ENCODE measurements around the gene OGA. TPM values are rescaled to one million over a fixed set of nuclear protein-coding genes. Genes with fewer than 3 reads are reported as not detected.
A peak's percentile ranks its signal among the peaks of the same experiment; 100 is the strongest.

The OGA gene
- total RNA-seq, 1 donor from 2014 or later = 104 TPM

GRCh38 chr10:101835362-101835761, 17.1 kb upstream of the OGA start:
- DNase-seq (ENCODE audit: low spot score) = no peak

DNA sequence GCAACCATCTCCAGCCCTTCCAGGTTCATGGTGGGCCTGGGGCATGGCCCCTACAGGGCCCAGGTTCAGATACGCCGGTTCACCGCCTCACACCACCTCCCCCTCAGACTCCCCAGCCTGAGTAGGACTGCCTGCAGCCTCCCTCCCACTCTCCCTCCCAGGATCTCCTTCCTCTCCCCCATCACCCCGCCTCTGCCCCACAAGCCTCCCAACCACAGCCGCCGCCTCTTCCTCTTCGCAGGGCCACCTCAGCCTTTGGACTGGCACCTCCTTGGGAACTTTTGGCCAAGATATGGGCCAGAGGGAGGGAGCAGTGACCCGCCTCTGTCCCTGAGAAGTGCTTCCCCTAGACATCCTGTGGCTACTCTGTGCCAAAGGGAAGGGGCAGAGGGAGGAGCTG, 16.1 kb upstream of the OGA start:
- no peak for DNase-seq (ENCODE audit: low spot score)

GRCh38 chr10:101833466-101833865, 15.2 kb upstream of the OGA start:
- DNase-seq (ENCODE audit: low spot score) = no peak

DNA sequence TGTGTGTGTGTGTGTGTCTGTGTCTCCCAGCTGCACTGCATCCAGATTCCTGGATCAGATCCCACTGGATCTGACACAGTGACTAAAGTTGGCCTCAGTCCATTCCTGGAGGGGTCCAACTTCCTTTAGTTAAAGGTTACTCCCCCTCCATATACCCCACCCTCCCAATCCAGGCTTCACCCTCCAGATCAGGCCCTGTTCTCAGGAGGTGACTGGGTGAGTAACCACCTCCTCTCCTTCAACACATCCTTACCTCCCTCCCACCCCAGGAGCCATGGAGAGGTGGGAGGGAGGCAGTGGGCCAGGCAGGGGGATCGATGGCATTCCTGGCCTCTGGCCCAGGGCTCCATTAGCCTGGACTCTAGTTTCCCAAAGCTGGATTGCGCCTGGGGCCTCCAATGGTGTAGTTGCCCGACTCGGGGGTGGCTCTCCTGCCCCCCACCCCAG, 14.1 kb upstream of the OGA start:
- no peak for DNase-seq (ENCODE audit: low spot score)

GRCh38 chr10:101831169-101831811, 13.0 kb upstream of the OGA start:
- DNase-seq (ENCODE audit: low spot score) = no peak

DNA sequence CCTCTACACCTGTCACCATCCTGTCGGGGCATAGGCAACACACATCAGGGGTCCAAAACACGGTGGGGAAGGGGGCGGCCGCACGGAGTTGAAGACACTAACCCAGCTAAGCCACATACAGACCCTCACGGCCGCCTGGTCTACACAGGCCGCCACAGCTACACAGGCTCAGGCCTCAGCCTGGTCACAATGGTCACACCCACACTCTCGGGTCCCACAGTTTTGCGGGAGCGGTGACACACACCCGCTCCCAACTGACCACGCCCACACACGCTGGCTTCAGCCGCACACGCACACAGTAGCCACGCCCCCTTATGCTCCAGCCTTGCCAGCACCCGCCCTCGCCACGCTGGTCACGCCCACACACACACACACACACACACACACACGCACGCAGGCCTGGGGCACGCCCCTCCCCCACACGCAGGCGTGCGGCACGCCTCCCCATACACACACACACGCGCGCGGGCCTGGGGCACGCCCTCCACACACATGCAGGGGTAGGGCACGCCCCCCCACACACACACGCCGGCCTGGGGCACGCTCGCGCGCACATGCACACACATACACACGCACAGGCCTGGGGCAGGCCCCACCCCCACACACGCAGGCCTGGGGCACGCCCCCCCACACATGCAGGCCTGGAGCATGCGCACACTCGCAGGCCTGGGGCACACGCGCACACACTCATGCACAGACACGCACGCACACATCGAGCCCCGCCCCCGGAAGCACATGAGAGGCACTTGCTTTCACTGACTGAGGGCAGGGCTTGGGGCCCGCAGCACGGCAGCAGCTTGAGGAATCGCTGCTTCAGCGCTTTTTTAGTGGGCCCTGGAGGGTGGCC, 12.3 kb upstream of the OGA start:
- DNase-seq (ENCODE audit: low spot score) = peak; percentile 90

GRCh38 chr10:101829561-101830315, 11.5 kb upstream of the OGA start:
- peak; percentile 37 for DNase-seq (ENCODE audit: low spot score)

- DNase-seq (ENCODE audit: low spot score) = no peak
Measured at GRCh38 chr10:101828766-101829551, 10.7 kb upstream of the OGA start.

DNA sequence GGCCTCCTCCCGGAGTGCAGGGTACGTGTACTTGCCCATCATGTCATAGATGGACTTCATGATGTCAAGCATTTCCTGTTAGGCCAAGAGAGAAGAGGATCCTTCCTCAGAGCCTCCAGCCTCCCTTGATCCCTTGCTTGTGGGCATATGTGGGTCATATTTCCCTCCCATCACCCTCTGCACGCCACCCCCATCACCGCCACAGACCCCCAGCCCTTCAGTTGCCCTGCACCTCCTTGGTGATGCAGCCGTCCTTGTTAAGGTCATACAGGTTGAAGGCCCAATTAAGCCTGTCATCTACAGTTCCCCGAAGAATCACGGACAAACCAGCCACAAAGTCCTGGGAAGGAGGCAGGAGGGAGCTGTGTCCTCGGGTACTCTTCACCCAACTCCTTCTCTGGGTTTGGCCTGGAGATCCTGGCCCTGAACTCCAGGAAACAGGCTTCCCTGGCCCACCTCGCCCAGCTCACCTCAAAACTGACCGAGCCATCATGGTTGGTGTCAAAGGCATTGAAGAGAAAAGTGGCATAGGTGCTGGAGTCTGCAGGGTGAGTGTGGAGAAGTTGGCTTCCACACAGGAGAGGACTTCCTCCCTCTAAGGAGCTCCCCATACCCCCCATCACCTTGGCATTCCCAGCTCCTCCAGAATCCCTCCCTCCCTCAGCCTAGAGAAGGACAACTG, 9.8 kb upstream of the OGA start:
- no peak for DNase-seq (ENCODE audit: low spot score)

DNA sequence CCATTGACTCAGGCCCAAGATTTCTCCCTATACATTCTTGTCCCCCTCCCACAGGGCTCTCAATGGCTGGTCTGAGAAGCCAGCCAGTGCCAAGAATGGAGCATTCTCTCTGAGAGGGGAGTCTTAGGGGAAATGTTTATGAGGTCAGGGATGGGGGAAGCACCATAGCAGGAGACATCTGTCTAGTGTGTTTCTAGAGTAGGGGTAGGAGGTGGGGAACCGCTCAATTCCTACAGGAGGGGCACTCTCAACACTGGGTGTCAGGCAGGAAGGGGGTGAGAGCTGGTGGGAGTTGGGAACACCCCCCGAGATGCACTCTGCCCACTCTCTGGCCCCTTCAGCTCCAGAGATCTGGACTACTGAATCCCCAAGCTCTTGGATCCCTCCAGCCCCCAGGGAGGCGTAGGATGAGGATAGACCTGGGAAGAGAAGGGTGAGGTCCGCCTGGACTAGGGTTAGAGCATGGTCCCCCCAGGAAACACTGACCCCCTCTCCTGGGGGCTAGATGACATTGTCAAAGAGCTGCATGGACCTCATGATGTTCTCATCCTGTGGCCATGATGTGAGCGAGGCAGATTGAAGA, 8.7 kb upstream of the OGA start:
- no peak for DNase-seq (ENCODE audit: low spot score)

GRCh38 chr10:101824736-101825135, 6.5 kb upstream of the OGA start:
- DNase-seq (ENCODE audit: low spot score) = no peak

DNA sequence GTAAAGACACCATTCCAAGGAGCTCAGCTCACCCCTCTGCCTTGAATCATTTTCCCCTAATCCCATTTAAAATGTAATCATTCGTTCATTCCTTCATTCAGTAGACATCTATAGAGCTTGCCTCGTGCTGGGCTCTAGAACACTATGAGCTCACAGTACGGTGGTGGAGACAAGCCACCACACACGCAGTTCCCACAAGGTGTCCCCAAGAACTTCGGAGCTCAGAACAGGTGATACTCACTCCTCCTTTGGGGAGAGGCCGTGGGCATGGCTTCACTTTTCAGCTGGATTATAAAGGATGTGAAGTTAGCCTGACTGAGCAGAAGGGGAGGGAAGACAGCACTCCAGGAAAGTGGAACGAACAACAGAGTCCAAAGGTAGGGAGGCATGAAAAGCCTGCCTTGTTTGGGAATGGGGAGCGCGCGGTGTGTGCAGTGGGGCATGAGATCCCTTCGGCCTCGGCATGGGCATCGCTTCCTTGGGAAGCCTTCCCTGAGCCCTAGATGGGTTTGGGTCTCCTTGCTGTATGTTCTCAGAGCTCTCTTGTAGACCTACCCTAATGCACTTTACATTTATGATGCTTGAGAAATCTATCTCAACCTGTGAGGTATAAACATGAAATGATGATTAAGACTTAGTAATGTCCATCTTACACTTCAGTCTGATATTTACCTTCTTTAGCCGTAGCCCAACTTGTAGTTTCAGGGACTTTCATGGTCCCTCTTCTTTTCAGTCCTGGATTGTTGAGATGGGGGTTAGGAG, 809 bp upstream of the OGA start:
- peak; percentile 28 for DNase-seq (ENCODE audit: low spot score)

DNA sequence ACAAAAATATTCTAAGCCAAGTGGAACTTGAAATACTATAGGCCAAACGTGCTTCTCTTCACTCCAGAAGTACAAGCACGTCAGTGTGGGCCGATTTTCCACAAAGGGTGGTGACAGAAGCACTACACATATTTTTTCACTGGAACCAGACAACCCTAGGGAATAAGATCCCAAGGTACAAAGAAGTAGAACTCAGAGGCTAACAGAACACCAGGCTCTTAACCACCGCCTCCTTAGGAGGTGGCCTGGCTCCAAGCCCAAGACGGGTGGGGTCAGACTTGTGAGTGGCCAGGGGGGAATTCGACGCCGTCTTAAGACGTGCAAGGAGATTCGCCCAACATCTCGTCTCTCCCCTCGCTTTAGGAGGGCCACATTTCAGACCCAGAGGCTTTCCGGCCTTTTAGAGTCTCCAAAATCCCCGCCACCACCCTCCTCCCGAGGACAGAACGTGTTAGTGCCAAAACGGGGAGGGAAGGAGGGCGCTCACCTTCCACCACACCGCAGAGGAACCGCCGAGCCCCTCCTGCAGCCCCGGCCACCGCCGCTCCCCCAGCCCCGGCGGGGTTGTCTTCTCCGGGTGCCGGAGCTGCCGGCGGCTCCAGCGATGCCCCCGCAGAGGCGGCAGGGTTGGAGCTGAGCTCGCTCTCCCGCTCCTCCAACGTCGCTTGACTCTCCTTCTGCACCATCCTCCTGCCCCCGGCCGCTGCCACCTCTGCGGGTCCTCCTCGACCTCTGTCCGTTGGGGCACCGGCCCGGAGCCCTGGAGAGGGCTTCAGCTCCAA, 716 bp downstream of the OGA start:
- DNase-seq (ENCODE audit: low spot score) = peak; percentile 86

DNA sequence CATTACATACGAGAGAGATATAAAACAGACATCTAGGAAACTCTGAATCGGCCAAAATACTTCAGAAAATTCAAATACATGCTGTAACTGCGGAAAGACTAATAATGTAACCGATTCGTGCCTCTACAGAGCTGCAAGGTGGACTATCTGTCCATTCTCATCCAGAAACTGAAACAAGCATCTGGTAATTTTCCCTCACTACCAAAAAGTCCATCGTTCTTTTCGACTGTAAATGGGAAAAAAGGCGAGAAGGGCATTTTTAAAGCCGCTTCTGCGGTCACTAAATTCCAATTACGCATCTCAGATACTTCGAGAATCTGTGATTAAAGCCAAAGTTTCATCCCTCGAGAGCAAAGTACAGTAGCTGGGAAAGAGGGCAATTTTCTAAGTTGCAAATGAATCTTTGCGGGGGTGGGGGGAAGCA, 1.3 kb downstream of the OGA start:
- DNase-seq (ENCODE audit: low spot score) = no peak

DNA sequence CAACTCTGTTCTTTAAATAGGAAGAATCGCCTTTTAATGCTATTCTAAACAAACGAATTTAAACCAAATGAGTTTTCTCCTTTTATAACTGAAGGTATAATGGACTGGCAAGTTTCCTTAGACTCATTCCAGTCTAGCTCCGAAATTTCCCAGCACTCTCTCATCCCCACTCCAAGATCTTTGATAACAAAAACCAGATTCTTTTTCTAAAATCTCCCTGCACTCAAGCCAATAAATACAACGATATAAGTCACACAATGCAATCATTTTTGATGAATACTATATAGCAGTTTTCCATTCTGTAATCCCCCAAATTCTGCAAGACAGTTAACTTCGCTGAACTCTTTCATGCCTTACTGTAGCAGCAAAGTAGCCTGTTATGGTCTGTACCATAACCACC, 1.9 kb downstream of the OGA start:
- DNase-seq (ENCODE audit: low spot score) = no peak

DNA sequence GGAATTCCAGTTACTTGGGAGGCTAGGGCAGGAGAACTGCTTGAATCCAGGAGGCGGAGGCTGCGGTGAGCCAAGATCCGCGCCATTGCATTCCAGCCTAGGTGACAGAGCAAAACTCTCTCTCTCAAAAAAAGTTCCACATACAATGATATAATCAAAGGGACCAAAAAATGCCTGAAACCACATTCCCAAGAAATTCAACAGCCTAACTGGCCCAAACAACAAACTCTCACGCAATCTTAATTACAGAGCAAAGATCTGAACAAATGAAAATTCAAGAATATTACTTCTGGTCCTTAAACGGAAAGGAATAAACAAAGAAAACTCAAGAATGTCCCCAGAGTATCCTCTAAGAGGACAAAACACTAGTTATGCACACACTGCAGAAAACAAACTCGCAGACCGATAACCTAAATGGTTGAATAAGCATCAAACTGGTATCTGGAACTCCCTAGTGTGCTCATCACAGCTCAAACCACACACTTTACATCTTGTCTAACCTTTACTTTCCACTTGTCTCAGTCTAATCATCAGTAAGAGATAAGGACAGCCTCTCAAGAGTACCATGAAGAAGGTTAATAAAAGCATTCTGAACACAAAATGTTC, 3.7 kb downstream of the OGA start:
- DNase-seq (ENCODE audit: low spot score) = no peak

DNA sequence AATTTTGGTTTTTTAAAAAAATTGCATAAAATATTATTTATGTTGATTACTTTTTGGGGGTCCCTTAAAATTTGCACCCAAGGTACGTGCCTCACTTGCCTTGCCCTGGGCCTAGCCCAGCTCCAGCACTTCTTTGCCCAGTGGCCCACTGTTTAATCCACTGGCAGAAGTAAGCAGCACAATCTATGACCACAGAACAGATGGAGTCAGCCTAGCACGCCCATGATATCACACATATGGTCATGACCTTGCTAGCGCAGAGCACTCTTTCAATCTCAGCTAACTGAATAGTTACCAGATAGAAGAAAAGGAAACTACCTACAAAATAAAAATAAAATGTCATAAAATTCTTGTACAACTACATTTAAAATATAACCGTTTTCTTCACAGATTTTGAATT, 5.6 kb downstream of the OGA start:
- DNase-seq (ENCODE audit: low spot score) = no peak

- DNase-seq (ENCODE audit: low spot score) = no peak
Measured at GRCh38 chr10:101807158-101807557, 11.1 kb downstream of the OGA start.

GRCh38 chr10:101803511-101803910, 14.7 kb downstream of the OGA start:
- DNase-seq (ENCODE audit: low spot score) = no peak
